Calu3 (cell line): ENCODE measurements around the gene CSRP3. TPM values are rescaled to one million over a fixed set of nuclear protein-coding genes. Genes with fewer than 3 reads are reported as not detected.

Experiments
- Bru-seq: library from RNA; stranded (reverse); fragments of 400-500 nt; gene quantifications from one replicate; lab custom pipeline; 2021; lab: Mats Ljungman, UMichigan
- BruChase-seq, 2 experiments: library from RNA; stranded (reverse); fragments of 400-500 nt; gene quantifications; one replicate each; lab custom pipeline; 2021; lab: Mats Ljungman, UMichigan
- BruUV-seq: library from RNA; stranded (reverse); fragments of 400-500 nt; replicated peaks from 2 replicates; lab custom pipeline; 2021; lab: Mats Ljungman, UMichigan
- CTCF ChIA-PET: fragments of 300-600 bp; sonication (Branson Sonifier 250); formaldehyde crosslinking; loops from one replicate; lab custom pipeline; 2022; ENCODE audit warnings: antibody characterized with exemption; lab: Charles Lee
- DNase-seq: peaks from one replicate; pipeline ENCODE4 v3.0.0; 2022
- H3K27ac Mint-ChIP-seq: one replicate; pipeline ENCODE4 v1.8.0; 2022; ENCODE audit warnings: mixed read lengths; ENCODE audit not compliant: unreplicated experiment
- H3K27me3 Mint-ChIP-seq: one replicate; pipeline ENCODE4 v1.8.0; 2022; ENCODE audit warnings: mixed read lengths; ENCODE audit not compliant: unreplicated experiment
- H3K36me3 Mint-ChIP-seq: one replicate; pipeline ENCODE4 v1.8.0; 2022; ENCODE audit warnings: mild to moderate bottlenecking, moderate library complexity, mixed read lengths; ENCODE audit not compliant: insufficient read depth, unreplicated experiment
- H3K4me1 Mint-ChIP-seq: one replicate; pipeline ENCODE4 v1.8.0; 2022; ENCODE audit warnings: mild to moderate bottlenecking, low read depth, mixed read lengths; ENCODE audit not compliant: unreplicated experiment
- H3K4me3 Mint-ChIP-seq: one replicate; pipeline ENCODE4 v1.8.0; 2022; ENCODE audit warnings: mild to moderate bottlenecking, low read depth, moderate library complexity, mixed read lengths; ENCODE audit not compliant: unreplicated experiment
- H3K9me3 Mint-ChIP-seq: one replicate; pipeline ENCODE4 v1.8.0; 2022; ENCODE audit warnings: low read depth, mixed read lengths; ENCODE audit not compliant: unreplicated experiment
- CTCF ChIP-seq: fragments of 200-600 bp; IDR thresholded peaks from one replicate; pipeline ENCODE4 v1.8.0; 2022; ENCODE audit warnings: antibody characterized with exemption; ENCODE audit not compliant: unreplicated experiment
- intact Hi-C: fragments of 100-400 bp; cut with micrococcal nuclease; formaldehyde crosslinking; loops from one replicate; pipeline ENCODE4 v1.10.0; 2022; ENCODE audit not compliant: unreplicated experiment
- long read RNA-seq: library from polyadenylated mRNA; stranded (forward); transcript quantifications from one replicate; pipeline ENCODE4 v2.0.0, GENCODE V29; 2022
- total RNA-seq: library from RNA; stranded (reverse); gene quantifications from 2 replicates; pipeline ENCODE4 v1.2.3, GENCODE V29; 2022

Gene CSRP3
- total RNA-seq (not detected in 2 replicates), Bru-seq, nascent RNA (not detected), BruChase-seq, experiment 1, labeled RNA remaining after a 6-hour chase (not detected), BruChase-seq, experiment 2, labeled RNA remaining after a 2-hour chase (not detected)
- long read RNA-seq = 0 reads

GRCh38 chr11:19201737-19202605 is at the start of gene CSRP3:
CSRP3 (minus strand) TSS chr11:19201983; CDS start chr11:19192448, 9,535 bp downstream.
- Mint-ChIP-seq H3K27ac (no peak within 1 kb of the TSS), H3K36me3 (peaks cover 4% of the 10 kb centered on the region), H3K4me3 (no peak within 1 kb of the TSS), H3K9me3 (no peaks in the 10 kb centered on the region), H3K4me1 (peaks cover 18% of the 10 kb centered on the region), H3K27me3 (peaks cover 20% of the 10 kb centered on the region)
- CTCF ChIA-PET = no interaction called here
- intact Hi-C loops = no loop called here
- no TSS peak for BruUV-seq
- DNase-seq = no peak
- TF ChIP-seq CTCF = no peak

GRCh38 chr11:19251577-19251976 is 49.8 kb upstream of the CSRP3 start:
- CTCF ChIA-PET = no interaction called here
- Mint-ChIP-seq H3K9me3 (peaks cover 17% of the 10 kb centered on the region), H3K27me3 (peaks cover 16% of the 10 kb centered on the region), H3K4me1 (no peaks in the 10 kb centered on the region), H3K4me3 (no peak overlapping the region), H3K27ac (no peak overlapping the region), H3K36me3 (peaks cover 4% of the 10 kb centered on the region)
- BruUV-seq = no TSS peak
- intact Hi-C loops = loop anchor here (10.0 kb wide), 1 partner anchor 193 kb away; no protein-coding TSS in a partner anchor
- no peak for DNase-seq
- TF ChIP-seq CTCF = no peak

- BruUV-seq = no TSS peak
Measured at GRCh38 chr11:19246816-19247215, 45.0 kb upstream of the CSRP3 start.

More at GRCh38 chr11:19246816-19247215, 45.0 kb upstream of the CSRP3 start:
- CTCF ChIA-PET = no interaction called here
- H3K27me3 Mint-ChIP-seq = no peaks in the 10 kb centered on the region
- no peak overlapping the region for H3K27ac Mint-ChIP-seq
- intact Hi-C loops = loop anchor here (10.0 kb wide), 1 partner anchor 878 kb away; no protein-coding TSS in a partner anchor
- no peak overlapping the region for H3K4me3 Mint-ChIP-seq
- H3K9me3 Mint-ChIP-seq = peaks cover 17% of the 10 kb centered on the region
- no peak for TF ChIP-seq CTCF
- peaks cover 23% of the 10 kb centered on the region for H3K36me3 Mint-ChIP-seq
- peaks cover 31% of the 10 kb centered on the region for H3K4me1 Mint-ChIP-seq
- DNase-seq = no peak
